CD4-positive, alpha-beta T cell treated with Interleukin-10 for 1 hour (primary cell): Measurements from ENCODE around the gene CLEC18B.
"Not testable (repeated sequence)": the region's sequence is repeated elsewhere in the genome, so short reads cannot be mapped to it uniquely, and the experiment has no call there.

Experiments
- DNase-seq: peaks from one replicate; pipeline ENCODE4 v3.0.0-alpha.2; 2020

The CLEC18B gene

GRCh38 chr16:74420612-74421481 lies at the start of gene CLEC18B:
Gene CLEC18B (minus strand): TSS chr16:74421478. CDS start chr16:74421270, 208 bp downstream.
- DNase-seq: not testable (repeated sequence)

GRCh38 chr16:74469946-74470478 lies 48.7 kb upstream of the CLEC18B start:
- DNase-seq: no peak

- no peak for DNase-seq
Observed at GRCh38 chr16:74468807-74469525, 47.7 kb upstream of the CLEC18B start.

GRCh38 chr16:74466872-74467271 lies 45.6 kb upstream of the CLEC18B start:
- no peak for DNase-seq

- no peak for DNase-seq
Observed at GRCh38 chr16:74465851-74466685, 44.8 kb upstream of the CLEC18B start.

GRCh38 chr16:74465281-74465680 lies 44.0 kb upstream of the CLEC18B start:
- no peak for DNase-seq

GRCh38 chr16:74463888-74464287 lies 42.6 kb upstream of the CLEC18B start:
- DNase-seq: no peak

GRCh38 chr16:74462361-74462760 lies 41.1 kb upstream of the CLEC18B start:
- DNase-seq: no peak

GRCh38 chr16:74461826-74462225 lies 40.5 kb upstream of the CLEC18B start:
- no peak for DNase-seq

GRCh38 chr16:74460542-74460941 lies 39.3 kb upstream of the CLEC18B start:
- no peak for DNase-seq

GRCh38 chr16:74456290-74456625 lies 35.0 kb upstream of the CLEC18B start:
- DNase-seq: no peak

- DNase-seq: no peak
Observed at GRCh38 chr16:74455619-74456289, 34.5 kb upstream of the CLEC18B start.

- DNase-seq: no peak
Observed at GRCh38 chr16:74455213-74455612, 33.9 kb upstream of the CLEC18B start.

GRCh38 chr16:74451951-74452758 lies 30.9 kb upstream of the CLEC18B start:
- DNase-seq: no peak

- DNase-seq: no peak
Observed at GRCh38 chr16:74450967-74451760, 29.9 kb upstream of the CLEC18B start.

GRCh38 chr16:74450236-74450635 lies 29.0 kb upstream of the CLEC18B start:
- no peak for DNase-seq

GRCh38 chr16:74449470-74449869 lies 28.2 kb upstream of the CLEC18B start:
- no peak for DNase-seq

GRCh38 chr16:74448990-74449389 lies 27.7 kb upstream of the CLEC18B start:
- DNase-seq: no peak

- DNase-seq: no peak
Observed at GRCh38 chr16:74447578-74447977, 26.3 kb upstream of the CLEC18B start.

GRCh38 chr16:74446866-74447265 lies 25.6 kb upstream of the CLEC18B start:
- DNase-seq: no peak
